ENCODE measurements around the gene KRTAP22-1.

The KRTAP22-1 gene

DNA sequence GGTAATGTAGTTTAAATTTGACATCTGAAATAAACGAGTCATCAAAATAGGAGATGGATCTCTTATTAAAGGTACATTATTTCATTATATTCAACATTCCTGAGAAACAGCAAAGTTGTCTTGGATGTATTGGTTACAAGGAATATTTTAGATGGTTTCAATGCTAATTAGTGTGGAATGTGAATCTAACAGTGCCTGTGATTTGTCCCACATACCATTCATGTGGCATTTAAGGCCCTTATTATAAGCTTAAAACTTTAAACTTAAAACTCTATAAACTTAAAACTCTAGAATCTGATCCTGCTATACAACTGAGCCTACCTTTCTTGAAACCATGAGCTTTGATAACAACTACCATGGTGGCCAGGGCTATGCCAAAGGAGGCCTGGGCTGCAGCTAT is at the start of gene KRTAP22-1:
Gene KRTAP22-1 (plus strand): TSS at position 301 of the 400 bp plus-strand sequence.
- Mint-ChIP-seq H3K4me1 (no peaks in the 10 kb centered on the region), H3K4me3 (no peak within 1 kb of the TSS), H3K9me3 (peaks cover 6% of the 10 kb centered on the region), H3K27me3 (no peaks in the 10 kb centered on the region), H3K27ac (no peak within 1 kb of the TSS), H3K36me3 (no peaks in the 10 kb centered on the region)

DNA sequence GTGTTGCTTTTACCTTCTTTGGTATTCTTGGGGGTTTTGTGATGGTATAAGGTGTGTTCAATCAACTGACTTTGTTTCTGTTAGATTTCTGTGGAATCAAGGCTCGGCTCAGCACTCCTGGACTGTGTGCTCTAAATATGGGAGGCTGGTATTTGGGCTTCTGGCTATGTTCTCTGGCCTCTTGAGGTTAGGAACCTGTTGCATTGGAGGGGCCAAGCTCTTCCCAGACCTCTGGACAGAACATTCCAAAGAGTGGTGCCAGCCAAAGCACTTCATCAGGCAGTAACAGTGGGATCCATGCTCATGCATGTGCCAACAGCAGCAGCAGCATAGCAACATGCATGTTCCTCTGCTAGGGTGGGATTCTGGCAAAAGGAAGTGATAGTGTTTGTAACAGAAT is 48.1 kb upstream of the KRTAP22-1 start:
- Mint-ChIP-seq H3K4me1 (no peaks in the 10 kb centered on the region), H3K4me3 (no peak overlapping the region), H3K9me3 (no peaks in the 10 kb centered on the region), H3K36me3 (peaks cover 2% of the 10 kb centered on the region), H3K27ac (no peak overlapping the region), H3K27me3 (peaks cover 3% of the 10 kb centered on the region)

DNA sequence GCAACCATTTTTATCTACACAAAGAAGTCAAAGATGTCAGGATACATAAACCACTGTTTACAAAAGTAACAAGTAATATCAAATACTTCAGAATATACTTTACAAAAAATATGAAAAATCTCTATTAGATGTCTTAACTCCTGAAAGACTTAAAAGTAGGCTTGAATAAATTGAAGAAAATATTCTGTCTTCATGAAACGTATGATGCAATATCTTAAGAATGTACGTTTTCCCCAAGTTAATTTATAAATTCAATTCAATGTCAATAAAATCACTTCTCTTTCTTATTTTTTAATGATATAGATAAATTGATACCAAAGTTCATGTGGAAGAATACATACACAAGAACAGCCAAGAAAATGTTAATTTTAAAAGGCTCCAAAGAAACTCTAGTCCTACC is 45.8 kb upstream of the KRTAP22-1 start:
- Mint-ChIP-seq H3K27me3 (peaks cover 3% of the 10 kb centered on the region), H3K36me3 (peaks cover 2% of the 10 kb centered on the region), H3K4me3 (no peak overlapping the region), H3K9me3 (no peaks in the 10 kb centered on the region), H3K27ac (no peak overlapping the region), H3K4me1 (no peaks in the 10 kb centered on the region)

DNA sequence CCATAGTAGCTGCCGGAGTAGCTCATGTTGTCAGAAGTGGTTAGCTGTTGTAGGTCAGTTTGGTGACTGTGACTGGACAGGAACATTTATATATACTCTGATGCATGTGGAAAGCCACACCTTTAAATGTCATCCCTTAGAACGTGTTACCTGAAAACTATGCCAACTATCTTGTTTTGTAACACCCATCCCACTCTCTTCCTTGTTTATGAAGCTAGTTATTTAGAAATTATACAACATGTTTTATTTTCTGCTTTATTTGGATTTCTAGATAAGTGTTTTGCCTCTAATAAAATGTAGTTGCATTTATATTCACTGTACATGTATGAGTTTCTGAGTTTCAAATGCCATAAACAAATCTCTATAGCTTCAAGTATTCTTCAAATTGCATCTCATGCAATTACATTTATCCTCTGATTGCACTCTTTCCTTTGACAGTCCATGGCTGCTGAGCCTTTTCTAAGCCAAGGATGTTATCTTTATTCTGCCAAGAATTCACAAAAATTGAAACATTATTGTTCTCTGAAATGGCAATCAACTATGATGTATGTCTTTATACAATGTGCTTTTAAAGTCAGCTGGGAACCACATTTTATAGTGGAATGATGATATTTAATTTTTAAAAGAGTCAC is 39.5 kb upstream of the KRTAP22-1 start, which contains the start of gene KRTAP19-7:
Gene KRTAP19-7 (minus strand): TSS at position 51 of the 632 bp plus-strand sequence. CDS start 25 bp downstream, at position 26.
- H3K4me3 Mint-ChIP-seq: no peak within 1 kb of the TSS
- no peaks in the 10 kb centered on the region for H3K36me3 Mint-ChIP-seq
- H3K4me1 Mint-ChIP-seq: no peaks in the 10 kb centered on the region
- no peaks in the 10 kb centered on the region for H3K9me3 Mint-ChIP-seq
- H3K27ac Mint-ChIP-seq: no peak within 1 kb of the TSS
- H3K27me3 Mint-ChIP-seq: peaks cover 1% of the 10 kb centered on the region

DNA sequence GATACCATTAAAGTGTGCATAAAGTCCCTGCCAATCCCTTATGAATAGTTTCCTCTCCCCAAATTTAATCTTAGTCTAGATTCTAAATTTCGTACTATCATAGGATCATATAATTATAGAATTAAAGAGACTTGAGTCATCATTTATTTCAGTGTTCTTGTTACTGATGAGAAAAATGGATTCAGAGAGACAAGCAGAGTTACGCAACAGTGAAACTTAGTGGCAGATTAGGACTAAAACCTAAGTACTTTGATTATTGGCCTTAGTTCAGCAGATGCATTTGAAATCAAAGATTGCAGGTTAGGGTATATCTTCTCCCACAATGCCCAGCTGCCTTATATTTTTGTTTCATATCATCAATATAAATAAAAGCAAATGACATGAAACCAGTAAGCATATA is 38.9 kb upstream of the KRTAP22-1 start:
- H3K27me3 Mint-ChIP-seq: peaks cover 1% of the 10 kb centered on the region
- no peaks in the 10 kb centered on the region for H3K4me1 Mint-ChIP-seq
- H3K27ac Mint-ChIP-seq: no peak overlapping the region

DNA sequence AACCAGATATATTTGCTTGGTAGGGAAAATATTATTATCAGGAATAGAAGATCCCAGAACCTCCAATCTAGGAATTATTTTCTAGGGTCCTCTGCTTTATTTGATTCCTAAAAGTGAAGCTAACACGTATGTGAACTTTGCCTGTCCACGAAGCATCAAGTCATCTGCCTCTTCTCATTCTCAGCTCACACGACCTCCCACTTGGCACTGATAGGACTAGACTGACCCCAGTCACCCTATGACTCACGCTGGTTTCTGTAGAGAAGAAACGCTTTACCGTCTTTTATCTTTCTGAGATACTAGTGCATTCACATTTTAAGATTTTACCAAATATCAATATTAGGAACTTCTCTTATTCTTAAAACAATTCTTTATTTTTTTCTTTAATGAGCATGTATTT is 37.8 kb upstream of the KRTAP22-1 start:
- H3K4me1 Mint-ChIP-seq: no peaks in the 10 kb centered on the region
- peaks cover 1% of the 10 kb centered on the region for H3K27me3 Mint-ChIP-seq
- H3K36me3 Mint-ChIP-seq: no peaks in the 10 kb centered on the region
- H3K9me3 Mint-ChIP-seq: no peaks in the 10 kb centered on the region
- no peak overlapping the region for H3K4me3 Mint-ChIP-seq
- H3K27ac Mint-ChIP-seq: no peak overlapping the region

More for the DNA sequence above, 38.9 kb upstream of the KRTAP22-1 start:
- Mint-ChIP-seq H3K4me3 (no peak overlapping the region), H3K9me3 (no peaks in the 10 kb centered on the region), H3K36me3 (no peaks in the 10 kb centered on the region)

DNA sequence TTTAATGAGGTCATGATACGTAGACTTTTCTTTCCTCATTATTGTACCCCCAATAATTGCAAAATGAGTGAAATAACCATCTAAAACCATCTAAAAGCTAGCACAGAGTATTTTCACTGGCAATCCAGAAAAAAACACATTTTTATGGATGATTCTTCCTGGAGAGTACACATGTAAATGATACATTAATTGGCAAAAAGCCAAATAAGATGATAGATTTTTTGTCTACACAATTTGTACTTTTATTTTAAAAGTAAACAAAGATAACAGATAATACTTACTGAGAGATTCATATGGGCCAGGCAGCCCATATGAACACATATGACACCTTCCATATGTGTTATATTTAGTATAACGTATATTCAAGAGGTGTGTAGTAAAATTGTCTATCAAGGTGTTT is 37.3 kb upstream of the KRTAP22-1 start:
- Mint-ChIP-seq H3K27ac (no peak overlapping the region), H3K36me3 (no peaks in the 10 kb centered on the region), H3K4me1 (no peaks in the 10 kb centered on the region), H3K4me3 (no peak overlapping the region), H3K9me3 (no peaks in the 10 kb centered on the region), H3K27me3 (peaks cover 1% of the 10 kb centered on the region)

DNA sequence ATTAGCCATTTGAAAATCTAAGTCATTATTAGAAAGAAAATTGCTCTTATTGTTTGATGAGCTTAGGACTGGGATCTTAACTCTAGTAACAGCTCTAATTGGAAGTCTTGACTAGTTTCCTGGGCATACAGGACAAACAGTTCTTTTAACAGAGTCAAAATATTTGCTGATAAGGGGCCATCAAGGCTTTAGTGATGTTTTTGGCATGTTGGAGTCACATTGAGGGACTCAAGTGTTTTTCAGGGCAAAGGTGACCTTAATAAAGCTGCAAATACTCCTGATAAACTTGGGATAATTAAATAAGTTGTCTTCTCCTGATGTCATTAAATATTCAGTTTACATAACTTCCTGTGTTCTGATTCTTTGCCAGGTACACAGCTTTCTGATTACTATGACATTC is 33.3 kb upstream of the KRTAP22-1 start:
- Mint-ChIP-seq H3K27me3 (peaks cover 2% of the 10 kb centered on the region), H3K9me3 (no peaks in the 10 kb centered on the region), H3K4me1 (no peaks in the 10 kb centered on the region), H3K27ac (no peak overlapping the region), H3K36me3 (no peaks in the 10 kb centered on the region), H3K4me3 (no peak overlapping the region)

DNA sequence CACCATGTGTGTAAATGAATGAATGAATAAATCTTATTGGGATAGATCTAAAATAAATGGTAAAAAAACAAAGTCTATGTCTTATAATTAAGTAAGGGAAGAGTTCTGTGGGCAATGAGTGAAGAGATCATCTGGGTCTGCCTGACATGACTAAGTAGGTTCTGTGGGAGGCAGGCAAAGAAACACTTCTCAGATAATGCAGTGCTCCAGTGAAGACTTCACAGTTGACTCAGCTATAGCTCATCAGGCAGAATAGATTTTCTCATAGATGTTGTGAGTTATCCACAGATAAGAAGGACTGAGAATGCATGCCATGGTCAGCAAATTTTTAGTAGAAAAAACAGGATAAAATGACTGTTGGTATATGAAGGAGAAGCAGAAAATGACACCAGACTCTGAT is 23.1 kb upstream of the KRTAP22-1 start:
- Mint-ChIP-seq H3K9me3 (no peaks in the 10 kb centered on the region), H3K27ac (no peak overlapping the region), H3K4me3 (no peak overlapping the region), H3K4me1 (peaks cover 9% of the 10 kb centered on the region), H3K36me3 (no peaks in the 10 kb centered on the region), H3K27me3 (no peaks in the 10 kb centered on the region)

DNA sequence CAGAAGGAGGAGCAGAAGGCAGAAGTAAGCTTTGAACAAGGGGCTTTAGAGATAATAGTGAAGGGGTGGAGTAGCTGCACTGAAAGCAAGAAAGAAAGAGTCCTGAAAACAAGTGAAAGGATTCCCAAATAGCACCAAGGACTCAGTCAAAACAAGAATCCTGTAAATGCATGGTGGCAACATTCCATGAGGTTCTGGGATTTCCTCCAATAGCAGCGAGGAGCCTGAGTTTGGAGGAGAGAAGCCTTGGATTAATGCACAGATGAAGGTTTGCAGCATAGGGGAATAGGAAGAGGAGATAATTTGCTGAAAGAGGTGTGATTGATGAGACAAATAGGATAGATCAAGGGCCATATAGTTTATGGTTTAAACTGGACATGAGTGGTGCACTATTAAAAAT is 21.5 kb upstream of the KRTAP22-1 start:
- H3K27me3 Mint-ChIP-seq: no peaks in the 10 kb centered on the region
- H3K36me3 Mint-ChIP-seq: no peaks in the 10 kb centered on the region
- no peak overlapping the region for H3K27ac Mint-ChIP-seq
- H3K9me3 Mint-ChIP-seq: peaks cover 3% of the 10 kb centered on the region
- peaks cover 9% of the 10 kb centered on the region for H3K4me1 Mint-ChIP-seq
- no peak overlapping the region for H3K4me3 Mint-ChIP-seq

DNA sequence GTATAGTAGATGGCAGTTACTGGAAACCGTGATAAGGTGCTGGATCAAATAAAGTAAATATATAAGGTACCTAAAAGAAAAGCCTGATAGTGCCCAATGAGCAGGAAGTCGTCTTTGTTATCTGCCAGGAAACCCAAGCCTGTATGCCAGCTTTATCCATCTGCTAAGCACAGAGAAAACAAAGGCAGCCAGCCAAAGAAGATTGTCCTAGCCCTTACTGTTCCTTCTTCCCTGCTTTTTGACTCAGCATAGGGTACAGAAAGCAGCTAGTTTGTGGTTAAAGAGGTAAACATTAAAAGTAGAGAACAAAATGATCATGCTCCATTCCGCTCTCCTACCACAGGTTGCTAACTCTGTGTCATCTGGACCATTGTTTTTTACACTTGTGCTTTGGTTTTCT is 20.8 kb upstream of the KRTAP22-1 start:
- Mint-ChIP-seq H3K4me1 (peaks cover 9% of the 10 kb centered on the region), H3K36me3 (no peaks in the 10 kb centered on the region), H3K27me3 (peaks cover 5% of the 10 kb centered on the region), H3K4me3 (no peak overlapping the region), H3K27ac (no peak overlapping the region), H3K9me3 (peaks cover 9% of the 10 kb centered on the region)

DNA sequence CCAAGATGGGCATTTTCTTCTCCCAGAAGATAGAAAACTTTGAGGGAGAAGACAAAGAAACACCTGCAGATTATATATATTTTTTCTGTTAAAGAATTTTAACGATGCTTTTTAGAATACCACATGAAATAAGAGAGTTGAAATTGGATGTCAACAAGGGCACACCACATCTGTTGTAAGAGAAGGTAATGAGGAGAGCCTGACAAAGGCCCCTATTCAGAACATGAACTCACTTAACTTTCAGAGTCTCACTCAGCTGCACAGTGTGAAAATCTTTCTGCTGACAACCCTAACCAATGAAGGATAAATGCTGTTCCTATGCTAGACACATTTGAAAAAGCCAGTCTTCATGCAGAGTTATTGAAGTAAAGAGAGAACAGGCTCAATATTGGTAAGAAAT is 18.0 kb upstream of the KRTAP22-1 start:
- no peaks in the 10 kb centered on the region for H3K36me3 Mint-ChIP-seq
- H3K4me1 Mint-ChIP-seq: peaks cover 4% of the 10 kb centered on the region
- H3K4me3 Mint-ChIP-seq: no peak overlapping the region
- peaks cover 9% of the 10 kb centered on the region for H3K9me3 Mint-ChIP-seq
- peaks cover 5% of the 10 kb centered on the region for H3K27me3 Mint-ChIP-seq
- no peak overlapping the region for H3K27ac Mint-ChIP-seq

DNA sequence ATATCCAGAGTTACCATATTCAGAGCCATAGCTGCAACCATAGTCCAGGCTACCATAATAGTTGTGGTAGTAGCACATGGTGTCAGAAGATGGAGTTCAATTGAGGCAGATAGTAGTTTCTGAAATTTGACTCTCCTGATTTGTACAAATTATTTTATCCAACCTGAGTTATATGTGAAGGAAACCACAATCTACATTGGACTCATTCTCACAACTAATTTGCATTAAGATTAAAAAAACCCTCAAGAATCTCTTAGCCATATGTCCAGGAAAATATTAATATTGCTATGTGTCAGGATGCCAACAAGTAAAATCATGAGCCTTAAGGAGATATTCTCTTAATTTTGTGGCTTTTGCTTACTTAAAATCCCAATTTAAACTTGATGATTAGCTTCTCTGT is 10.6 kb upstream of the KRTAP22-1 start, which contains the start of gene KRTAP22-2:
Gene KRTAP22-2 (minus strand): TSS at position 101 of the 400 bp plus-strand sequence.
- Mint-ChIP-seq H3K4me1 (no peaks in the 10 kb centered on the region), H3K36me3 (no peaks in the 10 kb centered on the region)

DNA sequence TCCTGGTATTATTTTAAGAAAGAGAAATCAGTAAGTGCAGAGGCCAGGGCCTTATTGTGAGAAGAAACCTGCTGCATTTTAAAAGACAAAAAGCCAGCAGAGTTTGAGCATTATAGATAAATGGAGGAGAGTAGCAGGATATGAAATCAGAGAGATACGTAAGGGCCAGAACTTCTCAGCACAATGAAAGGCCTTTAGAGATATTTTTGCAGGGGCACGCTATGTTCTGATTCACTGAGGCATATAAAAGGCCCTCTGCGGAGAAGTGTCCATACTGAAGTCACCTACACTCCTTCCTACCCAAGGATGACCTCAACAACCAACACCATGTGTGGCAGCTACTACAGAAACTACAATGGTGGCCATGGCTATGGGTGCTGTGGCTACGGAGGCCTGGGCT is 8.7 kb upstream of the KRTAP22-1 start, which contains the start of gene KRTAP6-3:
Gene KRTAP6-3 (plus strand): TSS at position 301 of the 400 bp plus-strand sequence. CDS start 6 bp downstream, at position 307.
- Mint-ChIP-seq H3K27ac (no peak within 1 kb of the TSS), H3K36me3 (no peaks in the 10 kb centered on the region), H3K9me3 (no peaks in the 10 kb centered on the region), H3K4me3 (no peak within 1 kb of the TSS), H3K4me1 (no peaks in the 10 kb centered on the region), H3K27me3 (no peaks in the 10 kb centered on the region)

More for the DNA sequence above, 10.6 kb upstream of the KRTAP22-1 start, which contains the start of gene KRTAP22-2:
- no peaks in the 10 kb centered on the region for H3K27me3 Mint-ChIP-seq
- H3K27ac Mint-ChIP-seq: no peak within 1 kb of the TSS
- no peak within 1 kb of the TSS for H3K4me3 Mint-ChIP-seq
- no peaks in the 10 kb centered on the region for H3K9me3 Mint-ChIP-seq

DNA sequence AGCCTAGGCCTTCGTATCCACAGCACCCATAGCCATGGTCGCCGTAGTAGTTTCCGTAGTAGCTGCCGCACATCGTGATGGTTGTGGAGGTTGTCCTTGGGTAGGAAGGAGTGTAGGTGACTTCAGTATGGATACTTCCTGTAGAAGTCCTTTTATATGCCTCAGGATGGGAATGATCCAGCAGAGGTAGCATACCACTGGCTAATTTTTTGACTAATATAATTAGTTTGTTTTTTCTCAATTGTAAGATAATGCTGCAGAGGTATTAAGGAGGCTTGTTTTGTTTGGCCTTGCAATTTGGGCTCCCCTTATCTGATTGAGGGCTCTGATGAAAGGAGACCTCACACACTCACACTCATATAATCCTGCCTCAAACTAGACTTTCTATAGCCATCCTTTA is 2.1 kb upstream of the KRTAP22-1 start, which contains the start of gene KRTAP6-2:
Gene KRTAP6-2 (minus strand): TSS at position 101 of the 400 bp plus-strand sequence. CDS start 28 bp downstream, at position 73.
- no peaks in the 10 kb centered on the region for H3K4me1 Mint-ChIP-seq
- no peaks in the 10 kb centered on the region for H3K36me3 Mint-ChIP-seq
- H3K9me3 Mint-ChIP-seq: peaks cover 6% of the 10 kb centered on the region
- H3K27me3 Mint-ChIP-seq: no peaks in the 10 kb centered on the region
- no peak within 1 kb of the TSS for H3K27ac Mint-ChIP-seq
- H3K4me3 Mint-ChIP-seq: no peak within 1 kb of the TSS

DNA sequence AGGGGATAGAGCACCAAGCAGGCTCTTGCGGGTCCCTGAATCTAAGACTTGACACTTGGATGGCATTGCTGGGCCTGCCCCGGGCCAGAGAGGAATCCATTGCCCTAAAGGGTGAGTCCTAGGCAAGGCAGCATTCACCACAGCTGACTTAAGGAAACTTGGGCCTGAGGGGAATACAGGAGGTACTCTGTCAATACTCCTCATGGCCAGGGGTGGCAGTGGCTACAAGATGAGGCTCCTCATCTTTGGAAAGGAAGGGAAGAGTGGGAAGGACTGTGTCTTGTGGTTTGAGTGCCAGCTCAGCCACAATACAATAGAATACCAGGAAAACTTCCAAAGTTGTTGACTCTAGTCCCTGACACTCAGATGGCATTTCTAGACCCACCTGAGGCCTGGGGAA is 5.1 kb downstream of the KRTAP22-1 start:
- H3K9me3 Mint-ChIP-seq: peaks cover 6% of the 10 kb centered on the region
- H3K27me3 Mint-ChIP-seq: peaks cover 2% of the 10 kb centered on the region
- no peak overlapping the region for H3K27ac Mint-ChIP-seq
- no peaks in the 10 kb centered on the region for H3K36me3 Mint-ChIP-seq
- no peaks in the 10 kb centered on the region for H3K4me1 Mint-ChIP-seq
- no peak overlapping the region for H3K4me3 Mint-ChIP-seq
